Thyroid gland (tissue), 4 donors: ENCODE measurements around the gene PSMD14. TPM values are rescaled to one million over a fixed set of nuclear protein-coding genes. Genes with fewer than 3 reads are reported as not detected.

Experiments used
- DNase-seq, 2 donors: peaks; one replicate each; pipeline ENCODE4 v3.0.0-alpha.2; 2019
- H3K27ac ChIP-seq, 3 donors: fragments of 200-600 bp; sonication (generic); 1 replicate in 2 of 3; 2 replicates in 1 of 3; pipeline ENCODE4 v1.5.1; 2016 to 2019; ENCODE audit warnings: mild to moderate bottlenecking in 1 of 3, moderate library complexity in 1 of 3
- H3K27me3 ChIP-seq: fragments of 200-600 bp; sonication (generic); one replicate; pipeline ENCODE4 v1.5.1; 2019
- H3K36me3 ChIP-seq, 2 donors: fragments of 200-600 bp; sonication (generic); one replicate each; pipeline ENCODE4 v1.5.1; 2016 to 2019
- H3K4me1 ChIP-seq, 2 donors: fragments of 200-600 bp; sonication (generic); one replicate each; pipeline ENCODE4 v1.5.1; 2017 to 2019
- H3K4me3 ChIP-seq, 3 donors: fragments of 200-600 bp; sonication (generic); replicated peaks in 1 of 3; 1 replicate in 2 of 3; 2 replicates in 1 of 3; pipeline ENCODE4 v1.5.1; 2016; ENCODE audit warnings: mild to moderate bottlenecking in 1 of 3
- H3K9me3 ChIP-seq: fragments of 200-600 bp; sonication (generic); one replicate; pipeline ENCODE4 v1.5.1; 2017
- CTCF ChIP-seq, 6 experiments: fragments of 200-600 bp in 3 of 6; fragments of 450-650 bp in 3 of 6; sonication (generic) in 3 of 6; IDR thresholded peaks; one replicate each; pipeline ENCODE4 v1.5.1; 2016 to 2019; ENCODE audit warnings: antibody characterized with exemption in 6 of 6, mild to moderate bottlenecking in 2 of 6, inconsistent platforms in 1 of 6, moderate library complexity in 1 of 6
- POLR2A ChIP-seq, 2 donors: fragments of 450-650 bp; IDR thresholded peaks; one replicate each; pipeline ENCODE4 v1.6.1; 2017; ENCODE audit warnings: antibody characterized with exemption in 2 of 2, mild to moderate bottlenecking in 2 of 2, moderate library complexity in 1 of 2
- WGBS, 2 donors: methylation state at CpG; one replicate each; pipeline ENCODE4 v1.1.5; 2017; 5-methylcytosine and 5-hydroxymethylcytosine counted together
- intact Hi-C: fragments of 100-400 bp; cut with DNase I; formaldehyde crosslinking; loops from one replicate; pipeline ENCODE4 v1.15.1; 2023
- total RNA-seq, 4 donors: library from RNA; depleted of rRNA; stranded (reverse); fragments of >200 nt; gene quantifications; one replicate each; pipeline ENCODE4 v1.2.3, GENCODE V29; 2016

The PSMD14 gene
- total RNA-seq, 4 donors from 2014 or later: 33.2 to 63.0 (median 57.1) TPM

GRCh38 chr2:161420406-161421074, 112.3 kb downstream of the PSMD14 start:
- intact Hi-C loops: loop anchor here (10.0 kb wide), 1 partner anchor 86 kb away; no protein-coding TSS in a partner anchor
- 60 to 65% methylated on average over 11 of the region's 11 CpGs for WGBS, 2 donors
- Histone ChIP-seq H3K27me3 (peaks cover 86% of the 10 kb centered on the region), H3K36me3 (no peaks in the 10 kb centered on the region), H3K9me3 (no peaks in the 10 kb centered on the region), H3K4me3 (no peak overlapping the region), H3K27ac (no peak overlapping the region), H3K4me1 (peaks cover 21 to 40% of the 10 kb centered on the region in 2 donors)
- DNase-seq: no peak
- TF ChIP-seq CTCF (IDR thresholded peaks at IDR 0.05) (no peak), POLR2A (IDR thresholded peaks at IDR 0.05) (no peak)

- no peak overlapping the region for H3K27ac ChIP-seq
- no peaks in the 10 kb centered on the region for H3K36me3 ChIP-seq
- no peak overlapping the region for H3K4me3 ChIP-seq
- no peak for DNase-seq
- H3K4me1 ChIP-seq: peaks cover 16 to 29% of the 10 kb centered on the region in 2 donors
- intact Hi-C loops: loop anchor here (10.0 kb wide), 1 partner anchor 87 kb away; no protein-coding TSS in a partner anchor
- TF ChIP-seq POLR2A (IDR thresholded peaks at IDR 0.05) (no peak), CTCF (IDR thresholded peaks at IDR 0.05) (no peak)
- WGBS, 2 donors: 51 to 63% methylated on average over 2 of the region's 2 CpGs
- H3K9me3 ChIP-seq: no peaks in the 10 kb centered on the region
- peaks cover 86% of the 10 kb centered on the region for H3K27me3 ChIP-seq
These were observed 113.5 kb downstream of the PSMD14 start for GRCh38 chr2:161421686-161422085.

GRCh38 chr2:161422816-161423403, 114.7 kb downstream of the PSMD14 start:
- peak overlapping the region in 1 of 3 donors; percentile 8 for H3K4me3 ChIP-seq
- intact Hi-C loops: loop anchor here (10.0 kb wide), 1 partner anchor 88 kb away; no protein-coding TSS in a partner anchor

GRCh38 chr2:161423421-161424393, 115.5 kb downstream of the PSMD14 start:
- peak in 1 of 2 donors; percentile 20 for DNase-seq
- Histone ChIP-seq H3K27ac (no peak overlapping the region), H3K4me1 (peaks cover 7 to 22% of the 10 kb centered on the region in 2 donors), H3K27me3 (peaks cover 87% of the 10 kb centered on the region), H3K4me3 (peak overlapping the region in 1 of 3 donors; percentile 8), H3K36me3 (no peaks in the 10 kb centered on the region), H3K9me3 (no peaks in the 10 kb centered on the region)
- intact Hi-C loops: loop anchor here (10.0 kb wide), 1 partner anchor 89 kb away; no protein-coding TSS in a partner anchor
- 6 to 10% methylated on average over 16 to 22 of the region's 125 CpGs for WGBS, 2 donors
- TF ChIP-seq CTCF (IDR thresholded peaks at IDR 0.05) (peak in 1 of 6 experiments; percentile 11), POLR2A (IDR thresholded peaks at IDR 0.05) (no peak)

More at GRCh38 chr2:161422816-161423403, 114.7 kb downstream of the PSMD14 start:
- H3K36me3 ChIP-seq: no peaks in the 10 kb centered on the region
- DNase-seq: no peak
- no peak for TF ChIP-seq POLR2A (IDR thresholded peaks at IDR 0.05)
- TF ChIP-seq CTCF (IDR thresholded peaks at IDR 0.05): no peak
- H3K4me1 ChIP-seq: peaks cover 10 to 28% of the 10 kb centered on the region in 2 donors
- no peaks in the 10 kb centered on the region for H3K9me3 ChIP-seq
- H3K27ac ChIP-seq: no peak overlapping the region
- peaks cover 86% of the 10 kb centered on the region for H3K27me3 ChIP-seq
- 23 to 51% methylated on average over 8 to 9 of the region's 11 CpGs for WGBS, 2 donors
